Left lobe of liver (tissue), 2 donors: Measurements from ENCODE around the gene MAP3K2. TPM values are rescaled to one million over a fixed set of nuclear protein-coding genes. Genes with fewer than 3 reads are reported as not detected.

Experiments used
- ATAC-seq: fragments of 200-7000 bp; cut with Tn5 transposase; one replicate; pipeline ENCODE4 v1.9.1; 2020; ENCODE audit warnings: mild to moderate bottlenecking, moderate library complexity
- DNase-seq: peaks from one replicate; pipeline ENCODE4 v3.0.0-alpha.2; 2020; ENCODE audit warnings: low spot score
- total RNA-seq: library from RNA; stranded (reverse); gene quantifications from one replicate; pipeline ENCODE4 v1.2.1, GENCODE V29; 2021
- donor health status: DM: no; HTN: no; CAD: no; lungs with moderate emphysema.
- donor health status: DM: no; HTN: yes; CAD: no.

MAP3K2 gene
- total RNA-seq, 1 donor from 2014 or later: 48.9 TPM

DNA sequence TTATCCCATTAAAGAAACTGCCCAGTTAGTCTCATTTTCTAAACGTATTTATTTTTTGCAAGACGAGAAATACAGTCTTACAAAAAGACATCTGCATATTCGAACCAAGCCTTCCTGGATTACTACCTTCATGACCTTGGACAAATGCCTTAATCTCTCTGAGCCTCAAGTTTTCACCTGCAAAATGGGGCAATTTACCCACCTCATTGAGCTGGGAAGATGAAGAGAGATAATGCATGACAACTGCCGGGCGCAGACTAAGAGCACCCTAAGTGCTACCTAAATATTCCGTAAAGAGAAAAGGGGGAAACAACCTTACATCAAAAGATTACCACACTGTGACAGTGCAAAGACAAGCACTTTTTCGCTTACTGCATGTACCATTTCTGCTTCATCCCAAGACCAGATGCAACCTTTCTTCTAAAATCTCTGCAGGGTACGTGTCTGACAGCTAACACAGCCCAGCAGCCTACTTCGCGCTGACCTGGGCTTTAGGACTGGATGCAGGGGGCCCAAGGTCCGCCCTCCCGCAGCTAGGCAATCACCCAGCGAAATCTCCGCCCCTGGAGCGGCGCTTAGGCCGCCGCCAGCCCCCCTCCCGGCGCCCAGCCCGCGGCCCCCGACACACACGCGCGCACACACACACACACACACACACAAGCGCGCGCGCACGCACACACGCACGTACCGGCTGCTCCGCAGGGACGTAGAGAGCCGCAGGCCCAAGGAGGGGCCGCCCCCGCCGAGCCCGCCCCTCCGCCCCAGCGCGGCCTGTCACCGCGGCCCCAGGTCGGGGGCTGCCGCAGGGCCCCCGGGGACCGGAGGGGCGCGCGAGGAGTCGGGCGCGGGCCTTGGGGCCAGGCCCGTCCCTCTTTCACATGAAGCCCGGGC is 766 bp downstream of the MAP3K2 start:
- peak; percentile 84 for ATAC-seq
- DNase-seq: peak; percentile 91

GRCh38 chr2:127386246-127386645 is 1.5 kb downstream of the MAP3K2 start:
- ATAC-seq (no peak), DNase-seq (no peak)

GRCh38 chr2:127384529-127384928 is 3.2 kb downstream of the MAP3K2 start:
- ATAC-seq (no peak), DNase-seq (no peak)

DNA sequence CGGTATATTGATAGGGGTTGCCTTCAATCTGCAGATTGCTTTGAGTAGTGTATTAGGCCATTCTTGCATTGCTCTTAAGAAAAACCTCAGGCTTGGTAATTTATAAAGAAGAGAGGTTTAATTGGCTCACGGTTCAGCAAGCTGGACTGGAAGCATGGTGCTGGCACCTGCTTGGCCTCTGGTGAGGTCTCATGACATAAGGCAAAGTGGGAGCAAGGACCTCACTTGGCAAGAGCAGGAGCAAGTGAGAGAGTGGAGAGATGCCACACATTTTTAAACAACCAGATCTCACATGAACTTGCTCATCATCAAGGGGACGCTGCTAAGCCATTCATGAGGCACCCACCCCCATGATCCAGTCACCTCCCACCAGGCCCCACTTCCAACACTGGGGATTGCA is 4.9 kb downstream of the MAP3K2 start:
- ATAC-seq (peak; percentile 25), DNase-seq (peak; percentile 75)

GRCh38 chr2:127381762-127382161 is 6.0 kb downstream of the MAP3K2 start:
- DNase-seq: no peak
- ATAC-seq: no peak

DNA sequence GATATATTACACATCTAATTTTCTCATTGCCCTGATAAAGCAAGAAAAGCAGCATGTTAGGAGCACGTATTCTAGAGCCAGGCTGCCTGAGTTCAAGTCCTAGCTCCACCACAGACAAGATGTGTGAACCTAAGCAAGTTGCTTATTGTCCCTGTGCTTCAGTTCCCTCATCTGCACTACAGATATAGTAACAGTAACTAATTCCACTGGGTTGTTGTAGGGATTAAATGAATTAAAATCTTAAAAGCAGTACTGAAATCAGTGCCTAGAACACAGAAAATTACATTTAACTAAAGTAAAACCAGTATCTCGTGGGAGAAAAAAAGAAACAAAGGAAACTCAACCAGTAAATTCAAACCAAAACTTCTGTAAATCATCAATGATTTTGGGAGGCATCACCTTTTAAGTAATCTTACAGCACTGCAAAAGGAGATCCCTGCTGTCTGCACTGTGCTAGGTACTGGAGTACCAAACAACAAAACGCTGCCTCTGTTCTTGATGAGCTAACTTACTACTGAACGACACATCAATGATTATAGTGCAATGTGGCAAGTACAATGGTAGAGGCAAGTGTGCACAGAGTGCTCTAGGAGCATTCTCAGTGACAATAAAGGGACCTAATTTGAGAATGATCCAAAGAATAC is 7.9 kb downstream of the MAP3K2 start:
- no peak for DNase-seq

DNA sequence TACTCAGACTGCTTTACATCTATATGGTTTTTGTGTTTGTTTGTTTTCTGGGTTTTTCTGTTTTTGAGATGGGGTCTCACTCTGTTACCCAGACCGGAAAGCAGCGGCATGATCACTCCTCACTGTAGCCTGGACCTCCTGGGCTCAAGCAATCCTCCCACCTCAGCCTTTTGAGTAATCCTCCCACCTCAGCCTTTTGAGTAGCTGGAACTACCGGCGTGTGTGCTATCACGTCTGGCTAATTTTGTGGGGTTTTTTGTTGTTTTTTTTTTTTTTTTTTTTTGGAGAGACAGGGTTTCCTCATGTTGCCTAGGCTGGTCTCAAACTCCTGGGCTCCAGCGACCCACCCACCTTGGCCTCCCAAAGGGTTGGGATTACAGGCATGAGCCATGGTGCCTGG is 9.1 kb downstream of the MAP3K2 start:
- no peak for ATAC-seq

More for the DNA sequence above, 7.9 kb downstream of the MAP3K2 start:
- no peak for ATAC-seq

GRCh38 chr2:127377262-127377661 is 10.5 kb downstream of the MAP3K2 start:
- ATAC-seq (no peak), DNase-seq (no peak)

More for the DNA sequence above, 9.1 kb downstream of the MAP3K2 start:
- no peak for DNase-seq

- ATAC-seq (no peak), DNase-seq (no peak)
Observed at GRCh38 chr2:127376257-127376656, 11.5 kb downstream of the MAP3K2 start.

DNA sequence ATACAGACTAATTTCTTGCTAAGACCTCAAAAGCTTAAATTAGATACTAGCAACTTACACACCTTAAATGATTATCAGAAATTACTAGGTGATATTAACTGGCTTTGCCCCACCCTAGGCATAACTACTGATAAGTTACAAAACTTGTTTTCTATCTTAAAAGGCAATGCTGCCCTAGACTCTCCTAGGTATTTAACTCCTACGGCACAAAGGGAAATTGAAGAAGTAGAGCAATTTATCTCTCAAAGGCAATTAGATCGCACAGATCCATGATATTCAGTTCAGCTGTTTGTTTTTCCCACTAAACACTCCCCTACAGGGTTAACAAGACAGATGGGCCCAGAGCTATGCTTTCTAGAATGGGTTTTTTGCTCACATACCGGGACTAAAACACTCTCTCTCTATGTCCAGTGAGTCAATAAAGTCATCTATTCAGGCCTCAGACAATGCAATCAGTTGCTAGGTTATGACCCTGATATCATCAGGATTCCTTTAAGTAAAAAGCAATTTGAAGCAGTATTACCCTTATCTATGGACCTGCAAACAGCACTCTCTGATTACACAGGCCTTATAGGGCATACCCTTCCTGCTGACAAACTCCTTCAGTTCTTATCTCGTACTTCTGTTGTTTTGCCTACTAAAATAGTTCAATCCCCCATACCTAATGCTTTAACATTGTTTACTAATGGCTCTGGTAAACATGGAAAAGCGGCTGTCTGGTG is 14.3 kb downstream of the MAP3K2 start:
- no peak for DNase-seq
- ATAC-seq: no peak

DNA sequence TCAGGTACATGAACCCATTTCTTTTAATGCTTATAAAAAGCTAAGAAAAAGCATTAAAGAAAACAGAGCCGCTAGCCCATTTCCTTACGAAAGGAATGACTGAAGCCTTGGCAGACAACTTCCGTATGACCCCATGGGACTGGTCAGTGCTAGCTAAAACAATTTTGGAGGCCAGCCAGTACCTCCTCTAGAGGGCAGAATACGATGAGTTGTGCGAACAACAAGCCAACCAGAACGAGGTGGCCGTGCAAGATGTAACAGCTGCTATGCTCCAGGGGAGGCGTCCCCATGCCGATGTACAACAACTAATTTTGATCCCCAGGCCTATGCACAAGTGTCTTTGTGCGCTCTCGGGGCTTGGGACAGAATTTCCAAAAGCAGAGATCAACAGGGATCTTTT is 16.7 kb downstream of the MAP3K2 start:
- no peak for ATAC-seq

GRCh38 chr2:127370010-127370409 is 17.8 kb downstream of the MAP3K2 start:
- ATAC-seq (no peak), DNase-seq (no peak)

More for the DNA sequence above, 16.7 kb downstream of the MAP3K2 start:
- DNase-seq: no peak

- peak; percentile 45 for ATAC-seq
- no peak for DNase-seq
Observed at GRCh38 chr2:127365211-127365643, 22.5 kb downstream of the MAP3K2 start.

DNA sequence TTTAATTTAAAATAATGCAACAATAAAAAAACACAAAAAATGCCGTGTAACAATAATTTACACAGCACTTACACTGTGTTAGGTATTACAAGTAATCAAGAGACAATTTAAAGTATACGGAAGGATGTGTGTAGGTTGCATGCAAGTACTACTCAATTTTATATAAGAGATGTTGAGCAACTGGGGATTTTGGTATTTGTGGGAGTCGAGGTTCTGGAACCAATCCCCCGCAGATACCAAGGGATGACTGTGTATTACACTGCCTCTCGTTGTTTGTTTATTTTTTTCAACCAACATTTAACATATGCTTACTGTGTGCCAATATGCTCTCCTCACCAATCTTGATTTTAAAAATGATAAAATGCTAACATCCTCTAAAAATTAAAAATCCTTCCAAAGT is 24.8 kb downstream of the MAP3K2 start:
- DNase-seq: no peak

DNA sequence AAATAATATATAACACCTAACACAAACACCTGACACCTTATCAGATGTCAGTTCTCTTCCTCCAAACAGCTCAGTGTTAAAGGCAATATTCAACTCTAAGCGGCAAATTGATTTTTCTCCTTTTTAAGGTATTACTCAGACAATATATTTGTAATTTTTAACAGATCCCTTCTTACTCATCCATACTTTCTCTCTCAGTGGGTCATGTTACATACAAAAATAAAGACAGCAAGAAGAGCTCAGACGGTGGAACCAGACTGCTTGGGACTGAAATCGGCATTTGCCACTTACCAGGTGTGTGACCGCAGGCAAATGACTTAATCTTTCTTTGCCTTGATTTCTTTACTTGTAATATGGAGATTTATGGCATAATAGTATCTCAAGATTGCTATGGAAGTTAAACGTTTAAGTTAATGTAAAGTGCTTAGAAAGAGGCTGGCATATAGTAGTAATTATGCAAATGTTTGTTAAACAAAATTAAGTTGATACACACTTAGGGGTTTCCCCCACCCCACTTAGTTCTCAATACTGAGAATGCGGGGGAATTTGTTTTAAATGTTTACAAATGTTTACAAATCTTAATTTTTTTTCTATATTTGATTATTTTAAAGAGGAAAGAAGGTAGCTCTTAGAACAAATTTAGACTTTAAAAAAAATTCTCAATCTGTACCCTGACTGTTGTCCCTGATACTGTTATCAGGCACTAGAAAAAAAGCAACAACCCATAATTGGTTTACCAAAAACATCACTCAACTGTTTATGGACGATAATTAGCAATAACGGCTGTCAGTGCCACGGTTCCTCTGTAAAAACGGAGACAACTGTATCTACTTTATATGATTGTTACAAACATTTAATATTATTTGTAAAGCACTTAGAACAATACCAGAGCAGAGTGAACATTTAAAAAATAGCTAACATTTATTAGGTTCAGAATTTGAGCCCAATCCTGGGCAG is 25.6 kb downstream of the MAP3K2 start:
- no peak for DNase-seq
- no peak for ATAC-seq

More for the DNA sequence above, 24.8 kb downstream of the MAP3K2 start:
- ATAC-seq: no peak

- DNase-seq: no peak
- ATAC-seq: no peak
Observed at GRCh38 chr2:127360242-127360641, 27.5 kb downstream of the MAP3K2 start.

DNA sequence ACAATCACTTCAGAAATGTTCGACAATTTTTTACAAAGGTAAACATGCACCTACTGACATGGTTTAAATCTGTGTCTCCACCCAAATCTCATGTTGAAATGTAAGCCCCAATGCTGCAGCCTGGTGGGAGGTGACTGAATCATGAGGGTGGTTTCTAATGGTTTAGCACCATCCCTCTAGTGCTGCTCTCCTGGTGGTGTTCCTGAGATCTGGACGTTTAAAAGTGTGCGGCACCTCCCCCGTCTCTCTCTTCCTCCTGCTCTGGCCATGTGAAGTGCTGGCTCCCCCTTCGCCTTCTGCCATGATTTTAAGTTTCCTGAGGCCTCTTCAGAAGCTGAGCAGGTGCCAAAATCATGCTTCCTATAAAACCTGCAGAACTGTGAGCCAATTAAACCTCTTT is 28.3 kb downstream of the MAP3K2 start:
- DNase-seq: no peak
- no peak for ATAC-seq

DNA sequence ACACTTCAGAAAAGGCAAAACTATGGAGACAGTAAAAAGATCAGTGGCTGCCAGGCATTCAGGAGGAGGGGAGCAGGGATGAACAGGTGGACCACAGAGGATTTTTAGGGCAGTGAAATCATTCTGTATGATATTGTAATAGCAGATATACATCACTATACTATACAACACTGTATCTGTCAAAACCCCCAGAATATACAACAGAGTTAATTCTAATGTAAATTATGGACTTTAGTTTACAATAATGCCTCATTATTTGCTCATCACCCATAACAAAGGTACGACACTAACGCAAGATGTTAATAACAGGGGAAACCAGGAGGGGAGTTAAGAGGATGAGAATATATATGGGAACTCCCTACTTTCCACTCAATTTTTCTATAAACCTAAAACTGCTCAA is 28.8 kb downstream of the MAP3K2 start:
- ATAC-seq (no peak), DNase-seq (no peak)

DNA sequence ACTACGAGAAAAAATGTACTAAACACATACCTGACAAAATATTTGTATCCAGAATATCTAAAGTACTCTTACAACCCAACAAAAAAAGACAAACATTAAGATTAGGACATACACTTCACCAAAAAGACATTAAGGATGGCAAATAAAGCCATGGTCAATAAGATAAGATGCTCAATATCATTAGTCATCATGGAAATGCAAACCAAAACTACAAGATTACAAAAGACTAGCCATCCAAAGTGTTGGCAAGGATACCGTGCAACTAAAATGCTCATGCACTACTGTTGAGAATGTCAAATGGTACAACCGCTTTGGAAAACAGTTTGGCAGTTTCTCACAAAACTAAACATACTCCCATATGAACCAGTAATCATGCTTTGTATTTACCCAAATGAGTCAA is 29.7 kb downstream of the MAP3K2 start:
- ATAC-seq (peak; percentile 67), DNase-seq (no peak)

GRCh38 chr2:127357591-127357990 is 30.2 kb downstream of the MAP3K2 start:
- ATAC-seq (no peak), DNase-seq (no peak)
